ENCODE measurements around the gene MORC4.
A peak's percentile ranks its signal among the peaks of the same experiment; 100 is the strongest.

Gene MORC4

DNA sequence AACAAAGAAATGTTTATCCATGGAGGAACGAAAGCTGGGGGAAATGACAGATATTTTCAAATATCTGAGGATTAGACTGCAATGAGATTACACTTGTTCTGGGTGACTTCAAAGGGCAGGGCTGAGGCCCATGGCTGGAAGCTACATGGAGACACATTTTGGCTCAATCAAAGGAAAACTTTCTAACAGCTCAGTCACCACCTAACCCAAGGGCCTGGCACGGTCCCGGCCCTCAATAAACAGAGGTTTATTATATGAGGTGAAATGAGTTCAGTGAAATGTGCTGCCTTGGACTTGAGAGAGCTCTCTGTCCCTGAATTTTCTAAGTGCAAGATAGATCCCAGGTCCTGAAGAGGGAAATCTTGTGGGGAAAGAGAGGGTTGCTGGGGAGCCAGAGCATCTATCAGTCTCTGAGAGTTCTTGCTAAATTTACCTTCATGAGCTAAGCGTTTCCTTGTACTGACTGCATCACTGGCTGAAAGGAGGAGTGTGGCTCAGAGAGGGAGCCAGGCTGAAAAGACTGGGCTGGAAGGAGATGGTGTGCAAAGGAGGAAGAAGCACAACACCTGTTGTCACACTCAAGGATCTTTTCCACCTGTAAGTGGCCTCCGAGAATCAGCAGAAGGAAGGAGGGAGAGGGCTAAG lies 94.8 kb downstream of the MORC4 start:
- DNase-seq (ENCODE audit: low spot score) = no peak

- DNase-seq (ENCODE audit: low spot score) = no peak
Observed at GRCh38 chrX:106903856-106904528, 96.0 kb downstream of the MORC4 start.

GRCh38 chrX:106903291-106903824 lies 96.7 kb downstream of the MORC4 start, which contains the start of gene RIPPLY1:
Gene RIPPLY1 (minus strand): TSS chrX:106903341. CDS start chrX:106903287, 54 bp downstream.
- DNase-seq (ENCODE audit: low spot score) = no peak

- no peak for DNase-seq (ENCODE audit: low spot score)
Observed at GRCh38 chrX:106902684-106903083, 97.3 kb downstream of the MORC4 start.

DNA sequence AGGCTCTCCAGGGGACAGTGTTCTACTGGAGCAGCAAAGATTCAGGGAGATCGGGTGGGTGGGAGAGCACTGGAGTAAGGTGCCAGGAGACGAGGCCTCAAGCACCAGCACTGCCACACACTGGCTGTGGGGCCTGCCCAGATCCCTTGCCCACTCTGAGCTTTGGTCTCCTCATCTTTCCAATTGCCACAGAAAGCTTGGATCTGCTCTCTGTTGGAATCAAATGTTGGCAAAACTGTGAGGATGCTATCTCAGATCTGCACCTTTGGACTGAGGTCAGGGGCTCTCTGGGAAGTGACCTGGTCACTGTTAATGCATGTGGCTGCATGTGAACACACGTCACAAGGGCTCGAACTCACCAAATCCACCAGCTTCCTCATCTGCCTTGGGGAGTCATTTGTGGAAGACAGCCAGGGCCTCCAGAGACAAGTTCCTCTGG lies 98.2 kb downstream of the MORC4 start:
- no peak for DNase-seq (ENCODE audit: low spot score)

DNA sequence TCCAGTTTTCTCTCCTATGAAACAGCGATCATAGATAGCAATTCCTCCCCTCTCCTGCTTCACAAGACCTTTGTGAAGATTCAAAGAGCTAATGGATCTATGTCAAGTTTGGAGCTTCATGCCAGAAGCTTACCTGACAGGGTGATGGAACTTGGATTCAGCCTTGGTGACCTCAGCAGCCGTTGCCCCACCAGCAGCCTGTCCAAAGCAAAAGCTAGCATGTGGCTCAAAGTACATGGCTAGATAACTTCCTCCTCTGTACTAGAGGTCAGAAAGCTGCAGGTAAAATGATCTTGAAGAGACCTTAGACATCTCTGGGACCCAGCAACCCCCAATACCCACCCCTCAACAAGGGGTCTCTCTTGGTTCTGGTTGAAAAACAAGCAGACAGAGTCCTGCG lies 98.7 kb downstream of the MORC4 start:
- no peak for DNase-seq (ENCODE audit: low spot score)

- no peak for DNase-seq (ENCODE audit: low spot score)
Observed at GRCh38 chrX:106899841-106900240, 100.2 kb downstream of the MORC4 start.

DNA sequence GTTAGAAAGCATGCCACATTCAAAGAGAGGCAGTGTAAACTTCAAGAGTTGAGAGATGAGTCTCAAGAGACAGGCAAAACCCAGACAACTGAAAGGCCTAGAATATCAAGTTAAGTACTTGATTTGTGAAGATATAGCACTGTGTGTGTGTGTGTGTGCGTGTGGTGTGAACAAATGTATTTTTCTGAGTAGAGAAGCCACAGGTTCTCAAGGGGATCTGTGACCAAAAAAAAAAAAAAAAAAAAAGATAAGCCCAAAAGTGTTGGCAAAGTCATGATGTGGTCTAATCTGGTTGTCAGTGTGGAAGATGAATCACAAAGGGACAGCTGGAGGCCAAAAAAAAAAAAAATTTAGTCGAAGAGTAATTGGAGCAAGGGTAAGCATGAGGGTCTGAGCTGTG lies 100.7 kb downstream of the MORC4 start:
- DNase-seq (ENCODE audit: low spot score) = no peak

DNA sequence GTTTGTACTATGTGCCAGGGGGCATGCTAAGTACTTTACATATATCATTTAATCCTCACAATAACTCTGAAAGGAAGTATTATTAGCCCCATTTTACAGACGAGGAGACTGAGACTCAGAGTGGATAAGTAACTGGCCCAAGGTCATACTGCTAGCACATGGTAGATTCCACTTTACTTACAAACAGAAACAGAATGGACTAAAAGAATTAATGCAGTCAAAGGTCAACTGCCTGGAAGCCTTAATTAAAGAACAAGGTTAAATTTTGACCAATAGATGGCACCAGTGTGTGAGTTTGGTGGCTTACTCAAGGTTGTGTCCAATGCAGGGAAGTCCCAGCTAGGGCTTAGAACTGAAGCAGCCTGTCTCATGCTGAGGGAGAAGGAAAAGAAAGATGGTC lies 101.5 kb downstream of the MORC4 start:
- DNase-seq (ENCODE audit: low spot score) = peak; percentile 33

- DNase-seq (ENCODE audit: low spot score) = no peak
Observed at GRCh38 chrX:106897259-106897658, 102.8 kb downstream of the MORC4 start.

- DNase-seq (ENCODE audit: low spot score) = no peak
Observed at GRCh38 chrX:106894978-106895452, 105.0 kb downstream of the MORC4 start.

GRCh38 chrX:106894392-106894909 lies 105.6 kb downstream of the MORC4 start:
- DNase-seq (ENCODE audit: low spot score) = peak; percentile 48

DNA sequence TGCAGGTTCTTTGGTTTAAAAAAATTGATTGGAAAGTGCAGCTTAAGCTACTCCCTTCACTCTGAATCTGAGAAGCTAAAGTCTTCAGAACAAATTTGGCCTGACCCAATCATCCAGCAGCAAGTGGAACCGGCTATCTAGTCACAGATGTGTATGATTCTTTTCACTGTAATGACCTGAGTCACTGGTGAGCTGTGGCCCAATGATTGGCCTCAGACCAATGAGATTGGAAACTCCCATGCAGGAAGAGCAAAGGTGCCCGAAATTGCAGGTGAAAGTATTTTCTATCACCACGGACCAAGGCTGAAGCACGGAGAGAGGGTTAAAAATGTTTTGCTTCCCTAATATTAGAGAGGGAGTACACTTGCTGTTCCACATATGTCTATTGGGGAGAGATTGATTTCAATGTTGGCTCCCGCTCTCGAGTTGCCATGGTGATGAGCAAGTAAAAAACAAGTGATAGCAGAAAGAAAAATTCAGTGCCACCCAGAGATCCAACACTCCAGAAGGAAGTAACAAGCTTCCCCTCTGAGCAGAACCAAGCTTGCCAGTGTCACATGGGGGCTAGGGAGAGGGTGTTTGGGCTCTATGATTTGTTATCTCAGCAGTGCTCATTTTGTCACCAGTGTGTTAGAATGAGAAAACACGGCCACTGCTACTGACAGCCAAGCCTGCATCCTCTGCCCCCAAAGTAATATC lies 108.1 kb downstream of the MORC4 start:
- DNase-seq (ENCODE audit: low spot score) = no peak
